Mesenchymal stem cell (in vitro differentiated cells and primary cell): ENCODE measurements around the gene LY9.

Experiments used
- DNase-seq: peaks from one replicate; pipeline ENCODE4 v3.0.0-alpha.2; 2013
- H2AFZ ChIP-seq: one replicate; pipeline ENCODE4 v1.6.1; 2013; ENCODE audit warnings: low read depth, mild to moderate bottlenecking, control low read depth, inconsistent platforms, low read length, moderate library complexity
- H2AK5ac ChIP-seq: 2 replicates; pipeline ENCODE4 v1.6.1; 2013; ENCODE audit warnings: low read length, moderate library complexity, mild to moderate bottlenecking, inconsistent platforms; ENCODE audit not compliant: severe bottlenecking
- H2BK120ac ChIP-seq: one replicate; pipeline ENCODE4 v1.6.1; 2013; ENCODE audit warnings: low read depth, mild to moderate bottlenecking, inconsistent platforms, low read length, moderate library complexity
- H2BK12ac ChIP-seq, 2 experiments: one replicate each; pipeline ENCODE4 v1.6.1; 2013; ENCODE audit warnings: inconsistent platforms in 2 of 2, low read length in 2 of 2, mild to moderate bottlenecking in 2 of 2, moderate library complexity in 2 of 2, control low read depth in 1 of 2
- H2BK15ac ChIP-seq: one replicate; pipeline ENCODE4 v1.6.1; 2013; ENCODE audit warnings: mild to moderate bottlenecking, low read depth, inconsistent platforms; ENCODE audit not compliant: poor library complexity, severe bottlenecking
- H2BK5ac ChIP-seq: 2 replicates; pipeline ENCODE4 v1.6.1; 2013; ENCODE audit warnings: low read depth, mild to moderate bottlenecking, low read length, control low read depth, inconsistent platforms; ENCODE audit not compliant: poor library complexity, severe bottlenecking
- H3K14ac ChIP-seq, 2 experiments: one replicate each; pipeline ENCODE4 v1.6.1; 2013; ENCODE audit warnings: inconsistent platforms in 2 of 2, low read length in 2 of 2, control low read depth in 1 of 2, mild to moderate bottlenecking in 1 of 2, moderate library complexity in 1 of 2
- H3K18ac ChIP-seq, 2 experiments: one replicate each; pipeline ENCODE4 v1.6.1; 2013; ENCODE audit warnings: inconsistent platforms in 2 of 2, low read length in 2 of 2, control low read depth in 1 of 2, low read depth in 1 of 2, mild to moderate bottlenecking in 1 of 2
- H3K23ac ChIP-seq, 2 experiments: one replicate each; pipeline ENCODE4 v1.6.1; 2013; ENCODE audit warnings: inconsistent platforms in 2 of 2, low read length in 2 of 2, mild to moderate bottlenecking in 2 of 2, moderate library complexity in 2 of 2, control low read depth in 1 of 2
- H3K27ac ChIP-seq: 2 replicates; pipeline ENCODE4 v1.5.1; 2013; ENCODE audit warnings: mild to moderate bottlenecking, moderate library complexity, low read length, control low read depth, inconsistent platforms; ENCODE audit not compliant: poor library complexity, severe bottlenecking
- H3K27me3 ChIP-seq, 2 experiments: 2 replicates each; pipeline versions ENCODE4 v1.6.1 to v1.7.0; 2013; ENCODE audit warnings: low read length in 2 of 2, mild to moderate bottlenecking in 2 of 2, moderate library complexity in 2 of 2, control low read depth in 1 of 2, inconsistent platforms in 1 of 2; ENCODE audit not compliant: control insufficient read depth in 1 of 2, insufficient read depth in 1 of 2
- H3K36me3 ChIP-seq, 2 experiments: 2 replicates each; pipeline versions ENCODE4 v1.6.1 to v1.7.0; 2013; ENCODE audit warnings: low read length in 2 of 2, control low read depth in 1 of 2, inconsistent platforms in 1 of 2, low read depth in 1 of 2, mild to moderate bottlenecking in 1 of 2; ENCODE audit not compliant: insufficient read depth in 2 of 2, control insufficient read depth in 1 of 2
- H3K4ac ChIP-seq, 2 experiments: one replicate each; pipeline ENCODE4 v1.6.1; 2013; ENCODE audit warnings: inconsistent platforms in 2 of 2, low read length in 2 of 2, mild to moderate bottlenecking in 2 of 2, moderate library complexity in 2 of 2, control low read depth in 1 of 2, low read depth in 1 of 2
- H3K4me1 ChIP-seq: 2 replicates; pipeline ENCODE4 v1.6.1; 2013; ENCODE audit warnings: low read depth, low read length, control low read depth; ENCODE audit not compliant: control insufficient read depth, insufficient read depth
- H3K4me2 ChIP-seq: 2 replicates; pipeline ENCODE4 v1.6.1; 2013; ENCODE audit warnings: low read length, mild to moderate bottlenecking, inconsistent platforms; ENCODE audit not compliant: poor library complexity, severe bottlenecking
- H3K4me3 ChIP-seq, 2 experiments: 2 replicates each; pipeline versions ENCODE4 v1.5.1 to v1.7.0; 2013; ENCODE audit warnings: low read length in 2 of 2, mild to moderate bottlenecking in 2 of 2, control low read depth in 1 of 2, low read depth in 1 of 2; ENCODE audit not compliant: insufficient read depth in 1 of 2
- H3K79me1 ChIP-seq: replicated peaks from 2 replicates; pipeline ENCODE4 v1.6.1; 2013; ENCODE audit warnings: mild to moderate bottlenecking, control low read depth, low read length, inconsistent platforms; ENCODE audit not compliant: poor library complexity, severe bottlenecking
- H3K9ac ChIP-seq: 2 replicates; pipeline ENCODE4 v1.7.0; 2013; ENCODE audit warnings: mild to moderate bottlenecking, low read length, moderate library complexity
- H3K9me3 ChIP-seq: 2 replicates; pipeline ENCODE4 v1.7.0; 2013; ENCODE audit warnings: mild to moderate bottlenecking, low read length; ENCODE audit not compliant: control insufficient read depth
- H4K8ac ChIP-seq: one replicate; pipeline ENCODE4 v1.6.1; 2013; ENCODE audit warnings: inconsistent platforms, mild to moderate bottlenecking, low read length, moderate library complexity
- H4K91ac ChIP-seq: one replicate; pipeline ENCODE4 v1.6.1; 2013; ENCODE audit warnings: mild to moderate bottlenecking, low read length, inconsistent platforms
- WGBS: methylation state at CpG from one replicate; pipeline ENCODE4 v1.1.7; 2013; ENCODE audit warnings: mixed read lengths; 5-methylcytosine and 5-hydroxymethylcytosine counted together

LY9 gene

GRCh38 chr1:160801836-160802580, 6.0 kb downstream of the LY9 start:
- Histone ChIP-seq H3K27me3 (no peaks in the 10 kb centered on the region), H3K4ac (no peak overlapping the region), H3K27ac (no peak overlapping the region), H3K4me2 (no peak overlapping the region), H3K4me3 (no peak overlapping the region), H3K9me3 (no peaks in the 10 kb centered on the region), H3K4me1 (no peaks in the 10 kb centered on the region), H3K14ac (no peak overlapping the region), H2BK120ac (no peak overlapping the region), H2BK12ac (no peak overlapping the region), H3K23ac (no peak overlapping the region), H3K9ac (no peak overlapping the region), H3K79me1 (no peaks in the 10 kb centered on the region), H4K8ac (no peak overlapping the region), H2BK15ac (no peak overlapping the region), H3K36me3 (no peaks in the 10 kb centered on the region), H4K91ac (no peak overlapping the region), H3K18ac (no peak overlapping the region), H2BK5ac (no peak overlapping the region), H2AK5ac (no peak overlapping the region), H2AFZ (no peak overlapping the region)
- DNase-seq = no peak
- 91% methylated on average over 41 of the region's 43 CpGs for WGBS

- H3K27me3 ChIP-seq = no peaks in the 10 kb centered on the region
- no peak overlapping the region for H4K8ac ChIP-seq
- H3K27ac ChIP-seq = no peak overlapping the region
- peaks cover 8% of the 10 kb centered on the region for H3K9me3 ChIP-seq
- no peak overlapping the region for H4K91ac ChIP-seq
- no peak overlapping the region for H2BK12ac ChIP-seq
- H2AFZ ChIP-seq = no peak overlapping the region
- no peak for DNase-seq
- H2AK5ac ChIP-seq = no peak overlapping the region
- no peaks in the 10 kb centered on the region for H3K79me1 ChIP-seq
- H2BK120ac ChIP-seq = no peak overlapping the region
- H3K14ac ChIP-seq = no peak overlapping the region
- H3K4me3 ChIP-seq = no peak overlapping the region
- H3K36me3 ChIP-seq = no peaks in the 10 kb centered on the region
- no peak overlapping the region for H3K23ac ChIP-seq
- H3K4ac ChIP-seq = no peak overlapping the region
- H3K9ac ChIP-seq = no peak overlapping the region
- H2BK15ac ChIP-seq = no peak overlapping the region
- WGBS = no CpG with 5 or more reads among the region's 1 CpG
- no peaks in the 10 kb centered on the region for H3K4me1 ChIP-seq
- no peak overlapping the region for H3K18ac ChIP-seq
- H3K4me2 ChIP-seq = no peak overlapping the region
- no peak overlapping the region for H2BK5ac ChIP-seq
These were observed 10.2 kb downstream of the LY9 start for GRCh38 chr1:160806109-160806665.

- H3K4me3 ChIP-seq = no peak overlapping the region
- H3K9me3 ChIP-seq = peaks cover 8% of the 10 kb centered on the region
- H3K4ac ChIP-seq = no peak overlapping the region
These were observed 10.8 kb downstream of the LY9 start for GRCh38 chr1:160806784-160807183.

GRCh38 chr1:160807247-160807646, 11.3 kb downstream of the LY9 start:
- WGBS = 66% methylated on average over 3 of the region's 3 CpGs
- Histone ChIP-seq H3K18ac (no peak overlapping the region), H3K4me1 (no peaks in the 10 kb centered on the region), H3K4me2 (no peak overlapping the region), H3K36me3 (no peaks in the 10 kb centered on the region), H3K9ac (no peak overlapping the region), H3K14ac (no peak overlapping the region), H3K27ac (no peak overlapping the region), H3K27me3 (no peaks in the 10 kb centered on the region), H4K91ac (no peak overlapping the region), H2BK120ac (no peak overlapping the region), H2BK15ac (no peak overlapping the region), H3K9me3 (peaks cover 8% of the 10 kb centered on the region), H2BK12ac (no peak overlapping the region), H3K79me1 (no peaks in the 10 kb centered on the region), H2AFZ (no peak overlapping the region), H2AK5ac (no peak overlapping the region), H3K4ac (no peak overlapping the region), H4K8ac (no peak overlapping the region), H3K4me3 (no peak overlapping the region), H2BK5ac (no peak overlapping the region), H3K23ac (no peak overlapping the region)
- no peak for DNase-seq

More at GRCh38 chr1:160806784-160807183, 10.8 kb downstream of the LY9 start:
- Histone ChIP-seq H3K14ac (no peak overlapping the region), H3K36me3 (no peaks in the 10 kb centered on the region), H3K27me3 (no peaks in the 10 kb centered on the region), H3K4me2 (no peak overlapping the region), H2BK12ac (no peak overlapping the region), H2AFZ (no peak overlapping the region), H3K23ac (no peak overlapping the region), H4K8ac (no peak overlapping the region), H3K27ac (no peak overlapping the region), H3K79me1 (no peaks in the 10 kb centered on the region), H2BK15ac (no peak overlapping the region), H3K4me1 (no peaks in the 10 kb centered on the region), H3K18ac (no peak overlapping the region), H2BK5ac (no peak overlapping the region), H4K91ac (no peak overlapping the region), H2AK5ac (no peak overlapping the region), H2BK120ac (no peak overlapping the region), H3K9ac (no peak overlapping the region)
- no peak for DNase-seq
